GM21360 (cell line): ENCODE measurements around the gene CLEC16A.

Source experiments
- ATAC-seq: cut with Tn5 transposase; IDR thresholded peaks from one replicate; pipeline ENCODE4 v1.9.1; 2021; ENCODE audit warnings: mild to moderate bottlenecking, moderate library complexity; ENCODE audit not compliant: unreplicated experiment

CLEC16A gene

GRCh38 chr16:11056090-11056992, 112.0 kb downstream of the CLEC16A start:
- ATAC-seq: no peak

GRCh38 chr16:11056993-11057649, 112.8 kb downstream of the CLEC16A start:
- no peak for ATAC-seq

GRCh38 chr16:11057711-11058345, 113.5 kb downstream of the CLEC16A start:
- ATAC-seq: no peak

- no peak for ATAC-seq
Measured at GRCh38 chr16:11058832-11059231, 114.5 kb downstream of the CLEC16A start.

GRCh38 chr16:11059588-11059987, 115.2 kb downstream of the CLEC16A start:
- ATAC-seq: no peak

GRCh38 chr16:11060364-11060763, 116.0 kb downstream of the CLEC16A start:
- no peak for ATAC-seq

GRCh38 chr16:11060842-11061241, 116.5 kb downstream of the CLEC16A start:
- no peak for ATAC-seq

- no peak for ATAC-seq
Measured at GRCh38 chr16:11061629-11062270, 117.4 kb downstream of the CLEC16A start.

- ATAC-seq: no peak
Measured at GRCh38 chr16:11063448-11064201, 119.3 kb downstream of the CLEC16A start.

- no peak for ATAC-seq
Measured at GRCh38 chr16:11064202-11064540, 119.8 kb downstream of the CLEC16A start.

- ATAC-seq: no peak
Measured at GRCh38 chr16:11064851-11065250, 120.5 kb downstream of the CLEC16A start.

- no peak for ATAC-seq
Measured at GRCh38 chr16:11066261-11066870, 122.0 kb downstream of the CLEC16A start.

GRCh38 chr16:11067266-11067665, 122.9 kb downstream of the CLEC16A start:
- no peak for ATAC-seq

- ATAC-seq: no peak
Measured at GRCh38 chr16:11067697-11068141, 123.4 kb downstream of the CLEC16A start.

GRCh38 chr16:11071829-11072228, 127.5 kb downstream of the CLEC16A start:
- no peak for ATAC-seq

GRCh38 chr16:11072420-11073153, 128.2 kb downstream of the CLEC16A start:
- ATAC-seq: no peak

GRCh38 chr16:11073407-11073999, 129.1 kb downstream of the CLEC16A start:
- no peak for ATAC-seq

- ATAC-seq: no peak
Measured at GRCh38 chr16:11074131-11074530, 129.8 kb downstream of the CLEC16A start.

- ATAC-seq: no peak
Measured at GRCh38 chr16:11075163-11075562, 130.8 kb downstream of the CLEC16A start.
